Renal cortex interstitium (tissue), 11 donors: ENCODE data around the gene DDIT3. TPM values are rescaled to one million over a fixed set of nuclear protein-coding genes. Genes with fewer than 3 reads are reported as not detected.
"Not testable (repeated sequence)": the region's sequence is repeated elsewhere in the genome, so short reads cannot be mapped to it uniquely, and the experiment has no call there.

Experiments used
- DNase-seq, 11 donors: peaks; one replicate each; pipeline ENCODE4 v3.0.0-alpha.2; 2013; ENCODE audit warnings: low read depth in 9 of 11, low spot score in 4 of 11; ENCODE audit errors: extremely low read depth in 1 of 11
- polyA plus RNA-seq, 3 donors: library from polyadenylated mRNA; unstranded; fragments of 120-200 nt; gene quantifications; one replicate each; pipeline ENCODE4 v1.2.1, GENCODE V29; 2013; ENCODE audit not compliant: insufficient read length in 3 of 3

Gene DDIT3
- polyA plus RNA-seq, 3 donors, result 28.4 to 36.2 (median 31.4) TPM

DNA sequence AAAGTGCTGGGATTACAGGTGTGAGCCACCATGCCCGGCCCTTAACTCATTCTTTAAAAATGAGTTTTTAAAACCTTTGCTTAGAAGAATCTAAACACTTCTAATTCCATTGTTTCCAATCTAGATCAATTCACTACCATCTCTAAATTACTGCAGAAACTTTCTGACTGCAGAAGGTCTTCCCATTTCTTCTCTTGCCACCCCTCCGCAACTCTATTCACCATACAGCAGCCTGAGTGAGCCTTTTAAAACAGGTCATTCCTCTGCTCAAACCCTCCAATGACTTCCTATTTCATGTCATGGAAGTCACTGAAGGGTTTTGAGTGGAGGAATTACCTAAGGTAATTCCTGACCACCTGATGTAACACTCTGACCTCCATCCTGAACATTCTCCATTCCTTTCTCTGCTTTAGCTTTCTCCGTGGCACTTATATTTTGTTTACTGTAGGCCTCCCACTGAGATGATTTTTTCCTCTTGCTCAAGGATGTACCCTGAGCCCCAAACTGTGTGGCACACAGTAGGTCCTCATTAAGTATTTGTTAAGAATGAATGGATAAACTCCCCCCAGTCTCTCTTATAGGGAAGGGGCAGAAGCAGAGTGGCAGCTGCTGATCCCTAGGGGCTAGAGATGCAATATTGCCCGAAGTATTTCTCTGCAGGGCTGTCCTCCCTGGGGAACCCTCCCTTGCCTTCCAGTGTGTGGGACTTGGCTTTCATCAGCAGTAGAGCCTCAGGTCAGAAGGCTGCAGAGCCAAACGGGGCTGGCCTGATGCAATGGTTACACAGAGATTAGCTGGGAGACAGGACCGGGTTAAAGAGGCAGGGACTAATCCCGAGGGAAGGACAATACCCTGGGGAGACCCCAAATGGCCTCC, 1.2 kb downstream of the DDIT3 start:
- DNase-seq, result no peak

DNA sequence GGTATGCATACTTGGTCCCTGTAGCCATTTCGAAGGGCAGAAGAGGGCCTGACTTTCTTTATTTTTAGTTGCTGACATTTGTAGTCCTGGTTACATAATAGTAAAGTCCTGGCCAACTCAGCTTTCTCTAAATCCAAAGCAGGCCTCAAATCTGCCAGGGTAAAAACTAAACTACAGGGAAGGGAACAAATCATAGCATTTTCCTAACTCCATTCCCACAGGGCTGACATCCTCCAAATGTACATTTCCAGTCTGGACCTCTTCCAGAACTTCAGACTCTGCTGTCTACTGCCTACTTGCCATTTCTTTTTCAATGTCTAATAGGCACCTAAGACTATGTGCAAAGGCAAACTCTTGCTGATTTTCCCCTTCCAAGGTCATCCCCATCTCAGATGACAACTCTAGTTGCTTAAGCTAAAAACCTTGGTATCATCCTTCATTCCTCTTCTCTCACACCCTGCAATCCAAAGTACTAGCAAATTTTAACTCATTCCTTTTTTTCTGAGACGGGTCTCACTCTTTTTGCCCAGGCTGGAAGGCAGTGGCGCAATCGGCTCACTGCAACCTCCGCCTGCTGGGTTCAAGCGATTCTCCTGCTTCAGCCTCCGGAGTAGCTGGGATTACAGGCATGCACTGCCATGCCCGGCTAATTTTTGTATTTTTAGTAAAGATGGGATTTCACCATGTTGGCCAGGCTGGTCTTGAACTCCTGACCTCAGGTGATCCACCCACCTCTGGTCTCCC, 2.0 kb downstream of the DDIT3 start:
- DNase-seq, result no peak

DNA sequence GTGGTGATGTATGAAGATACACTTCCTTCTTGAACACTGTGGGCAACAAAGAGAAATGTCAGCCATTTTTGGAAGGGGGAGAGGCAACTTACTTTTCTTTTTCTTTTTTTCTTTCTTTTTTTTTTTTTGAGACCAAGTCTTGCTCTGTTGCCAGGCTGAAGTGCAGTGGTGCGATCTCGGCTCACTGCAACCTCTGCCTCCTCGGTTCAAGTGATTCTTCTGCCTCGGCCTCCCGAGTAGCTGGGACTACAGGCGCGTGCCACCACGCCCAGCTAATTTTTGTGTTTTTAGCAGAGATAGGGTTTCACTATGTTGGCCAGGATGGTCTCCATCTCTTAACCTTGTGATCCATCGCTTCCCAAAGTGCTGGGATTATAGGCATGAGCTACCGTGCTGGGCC, 2.6 kb downstream of the DDIT3 start:
- not testable (repeated sequence) for DNase-seq

DNA sequence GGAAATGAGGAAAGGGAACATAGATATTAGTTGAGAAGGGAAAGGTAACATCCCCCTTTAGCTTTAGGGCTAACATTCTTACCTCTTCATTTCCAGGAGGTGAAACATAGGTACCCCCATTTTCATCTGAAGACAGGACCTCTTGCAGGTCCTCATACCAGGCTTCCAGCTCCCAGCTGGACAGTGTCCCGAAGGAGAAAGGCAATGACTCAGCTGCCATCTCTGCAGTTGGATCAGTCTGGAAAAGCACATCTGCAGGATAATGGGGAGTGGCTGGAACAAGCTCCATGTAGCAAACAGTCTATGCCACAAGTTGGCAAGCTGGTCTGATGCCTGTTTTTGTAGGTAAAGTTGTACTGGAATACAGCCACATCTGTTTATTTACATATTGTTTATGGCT, 3.1 kb downstream of the DDIT3 start:
- DNase-seq, result no peak

DNA sequence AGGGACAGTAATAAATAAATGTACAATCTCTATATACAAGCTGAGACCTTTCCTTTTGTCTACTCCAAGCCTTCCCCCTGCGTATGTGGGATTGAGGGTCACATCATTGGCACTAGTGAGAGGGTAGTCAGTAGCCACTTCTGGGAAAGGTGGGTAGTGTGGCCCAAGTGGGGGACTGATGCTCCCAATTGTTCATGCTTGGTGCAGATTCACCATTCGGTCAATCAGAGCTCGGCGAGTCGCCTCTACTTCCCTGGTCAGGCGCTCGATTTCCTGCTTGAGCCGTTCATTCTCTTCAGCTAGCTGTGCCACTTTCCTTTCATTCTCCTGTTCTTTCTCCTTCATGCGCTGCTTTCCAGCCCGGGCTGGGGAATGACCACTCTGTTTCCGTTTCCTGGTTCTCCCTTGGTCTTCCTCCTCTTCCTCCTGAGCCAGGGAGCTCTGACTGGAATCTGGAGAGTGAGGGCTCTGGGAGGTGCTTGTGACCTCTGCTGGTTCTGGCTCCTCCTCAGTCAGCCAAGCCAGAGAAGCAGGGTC, 3.6 kb downstream of the DDIT3 start:
- DNase-seq, result no peak

DNA sequence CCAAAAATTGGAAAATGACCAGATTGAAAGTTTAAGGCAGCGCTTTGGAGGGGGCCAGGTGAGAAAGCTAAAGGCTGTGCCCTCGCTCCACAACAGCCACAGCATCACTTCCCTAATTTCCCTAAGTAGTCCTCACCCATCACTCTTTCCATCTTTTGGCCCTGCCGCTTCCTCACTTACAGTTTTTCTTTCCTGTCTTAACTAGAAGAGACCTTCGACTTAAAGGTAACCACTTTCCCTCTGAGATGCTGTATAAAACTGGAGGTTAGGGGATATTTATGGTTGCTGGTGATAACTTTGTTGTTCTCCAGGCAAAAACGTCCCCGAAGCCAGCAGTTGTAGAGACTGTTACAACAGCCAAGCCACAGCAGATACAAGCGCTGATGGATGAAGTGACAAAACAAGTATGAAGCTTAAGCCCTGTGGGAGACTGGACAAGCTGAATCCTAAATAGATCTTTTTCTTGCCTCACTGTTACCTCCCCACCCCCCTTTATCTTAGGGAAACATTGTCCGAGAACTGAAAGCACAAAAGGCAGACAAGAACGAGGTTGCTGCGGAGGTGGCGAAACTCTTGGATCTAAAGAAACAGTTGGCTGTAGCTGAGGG, 4.3 kb downstream of the DDIT3 start:
- DNase-seq, result no peak

DNA sequence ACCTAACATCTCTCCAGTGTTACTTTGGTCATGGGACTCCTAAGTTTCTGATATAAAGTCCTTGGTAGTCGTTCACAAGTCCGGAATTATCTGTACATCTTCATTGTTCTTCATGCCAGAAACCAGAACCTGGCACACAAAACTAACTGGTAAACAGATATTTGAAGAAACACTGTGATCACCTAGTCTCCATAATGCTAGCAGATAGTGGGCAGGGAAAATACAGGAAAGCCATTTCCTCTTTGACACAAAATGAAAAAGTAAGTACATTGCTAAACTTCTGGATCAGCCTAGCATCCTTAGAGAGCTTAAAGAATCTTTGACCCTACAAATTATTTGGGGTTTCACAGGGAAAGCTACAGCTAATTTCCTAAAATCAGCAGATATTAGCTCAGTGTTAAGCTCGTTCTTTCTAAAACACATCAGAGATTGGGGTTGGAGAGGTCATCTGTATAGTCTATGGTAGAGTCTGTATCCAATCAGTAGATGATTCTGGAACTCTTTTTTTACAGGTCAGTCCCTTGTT, 4.8 kb downstream of the DDIT3 start:
- DNase-seq, result no peak

DNA sequence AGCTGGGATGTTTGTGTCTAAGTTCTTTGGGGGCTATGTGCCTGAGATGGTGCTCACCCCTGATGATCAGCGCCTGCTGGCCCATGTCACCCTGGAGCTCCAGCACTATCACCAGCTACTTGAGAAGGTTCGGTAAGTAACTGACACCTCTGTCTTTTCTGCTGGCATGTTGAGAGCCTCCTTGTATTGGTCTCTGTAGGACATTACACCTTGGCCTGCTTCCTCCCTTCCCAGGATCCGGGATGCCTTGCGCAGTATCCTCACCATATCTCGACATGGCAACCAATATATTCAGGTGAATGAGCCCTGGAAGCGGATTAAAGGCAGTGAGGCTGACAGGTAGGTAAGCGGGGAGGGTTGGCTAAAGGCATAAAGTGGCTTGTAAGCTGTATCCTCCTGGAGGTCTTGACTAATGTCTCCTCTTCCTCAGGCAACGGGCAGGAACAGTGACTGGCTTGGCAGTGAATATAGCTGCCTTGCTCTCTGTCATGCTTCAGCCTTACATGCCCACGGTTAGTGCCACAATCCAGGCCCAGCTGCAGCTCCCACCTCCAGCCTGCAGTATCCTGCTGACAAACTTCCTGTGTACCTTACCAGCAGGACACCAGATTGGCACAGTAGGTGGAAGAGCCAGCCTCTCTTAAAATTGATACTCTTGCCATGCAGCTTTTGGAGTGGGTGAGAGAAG, 5.5 kb downstream of the DDIT3 start:
- DNase-seq, result no peak

DNA sequence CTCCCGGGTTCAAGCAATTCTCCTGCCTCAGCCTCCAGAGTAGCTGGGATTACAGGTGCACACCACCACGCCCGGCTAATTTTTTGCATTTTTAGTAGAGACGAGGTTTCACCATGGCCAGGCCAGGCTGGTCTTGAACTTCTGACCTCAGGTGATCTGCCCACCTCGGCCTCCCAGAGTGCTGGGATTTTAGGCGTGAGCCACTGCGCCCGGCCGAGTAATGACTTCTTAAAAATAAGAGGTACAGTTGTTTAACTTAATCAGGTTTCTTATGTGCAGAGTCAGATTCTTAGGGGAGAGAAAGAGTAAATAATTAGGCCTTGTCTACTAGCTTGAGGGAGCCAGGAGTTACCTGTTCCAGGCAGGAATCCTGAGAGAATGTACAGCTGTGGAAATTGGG, 6.1 kb downstream of the DDIT3 start:
- not testable (repeated sequence) for DNase-seq

DNA sequence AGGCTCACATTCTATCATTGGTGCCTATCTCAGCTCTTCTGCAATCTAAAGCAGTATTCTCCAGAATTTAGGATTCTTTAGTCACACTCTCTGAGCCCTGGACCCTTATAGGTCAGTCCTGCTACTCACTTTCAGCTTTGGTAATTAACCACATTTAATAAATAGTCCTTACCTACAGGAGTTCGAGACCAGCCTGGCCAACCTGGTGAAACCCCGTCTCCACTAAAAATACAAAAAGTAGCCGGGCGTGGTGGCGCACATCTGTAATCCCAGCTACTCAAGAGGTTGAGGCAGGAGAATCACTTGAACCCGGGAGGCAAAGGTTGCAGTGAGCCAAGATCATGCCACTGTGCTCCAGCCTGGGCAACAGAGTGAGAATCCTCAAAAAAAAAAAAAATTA, 6.6 kb downstream of the DDIT3 start:
- not testable (repeated sequence) for DNase-seq

DNA sequence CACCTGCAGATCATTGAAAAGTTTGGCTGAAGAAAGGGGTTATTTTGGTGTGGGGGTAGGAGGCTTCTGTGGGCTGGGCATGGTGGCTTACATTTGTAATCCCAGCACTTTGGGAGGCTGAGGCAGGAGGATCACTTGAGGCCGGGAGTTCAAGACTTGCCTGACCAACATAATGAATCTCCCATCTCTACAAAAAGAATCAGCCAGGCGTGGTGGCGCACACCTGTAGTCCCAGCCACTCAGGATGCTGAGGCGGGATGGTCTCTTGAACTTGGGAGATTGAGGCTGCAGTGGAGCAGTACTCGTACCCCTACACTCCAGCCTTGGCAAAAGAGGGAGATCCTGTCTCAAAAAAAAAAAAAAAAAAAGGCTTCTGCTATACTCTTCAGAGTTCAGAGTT, 7.0 kb downstream of the DDIT3 start:
- DNase-seq, result no peak

DNA sequence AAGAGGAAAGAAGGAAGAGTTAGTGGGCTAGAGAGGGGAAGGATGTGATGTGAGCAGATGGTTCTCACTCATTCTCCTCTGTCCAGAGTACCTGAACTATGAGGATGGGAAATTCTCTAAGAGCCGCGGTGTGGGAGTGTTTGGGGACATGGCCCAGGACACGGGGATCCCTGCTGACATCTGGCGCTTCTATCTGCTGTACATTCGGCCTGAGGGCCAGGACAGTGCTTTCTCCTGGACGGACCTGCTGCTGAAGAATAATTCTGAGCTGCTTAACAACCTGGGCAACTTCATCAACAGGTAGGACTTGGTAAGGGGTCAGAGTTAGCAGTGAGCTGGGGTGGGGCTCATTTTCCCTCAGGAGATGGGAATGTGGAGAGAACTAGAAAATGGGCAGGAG, 7.6 kb downstream of the DDIT3 start:
- no peak for DNase-seq

DNA sequence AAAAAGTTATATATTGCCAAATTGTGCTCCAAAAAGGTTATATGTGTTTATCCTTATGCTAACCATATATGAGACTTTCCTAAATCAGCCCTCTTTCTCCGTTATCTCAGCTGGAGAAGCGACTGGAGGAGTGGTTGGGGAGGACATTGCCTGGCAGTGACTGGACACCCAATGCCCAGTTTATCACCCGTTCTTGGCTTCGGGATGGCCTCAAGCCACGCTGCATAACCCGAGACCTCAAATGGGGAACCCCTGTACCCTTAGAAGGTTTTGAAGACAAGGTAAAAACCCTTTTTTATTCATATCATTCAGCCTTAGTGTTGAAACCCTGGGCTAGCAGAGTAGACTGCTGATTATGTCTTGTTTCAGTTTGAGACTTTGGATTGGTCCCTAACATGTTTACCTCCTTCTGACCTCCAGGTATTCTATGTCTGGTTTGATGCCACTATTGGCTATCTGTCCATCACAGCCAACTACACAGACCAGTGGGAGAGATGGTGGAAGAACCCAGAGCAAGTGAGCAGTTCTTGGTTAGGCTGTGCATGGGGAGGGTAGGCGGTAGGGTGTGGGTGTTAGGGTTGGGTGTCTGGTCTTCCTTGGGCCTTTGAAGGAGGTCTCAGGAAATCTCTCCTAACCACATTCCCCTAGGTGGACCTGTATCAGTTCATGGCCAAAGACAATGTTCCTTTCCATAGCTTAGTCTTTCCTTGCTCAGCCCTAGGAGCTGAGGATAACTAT, 8.6 kb downstream of the DDIT3 start:
- DNase-seq, result no peak

DNA sequence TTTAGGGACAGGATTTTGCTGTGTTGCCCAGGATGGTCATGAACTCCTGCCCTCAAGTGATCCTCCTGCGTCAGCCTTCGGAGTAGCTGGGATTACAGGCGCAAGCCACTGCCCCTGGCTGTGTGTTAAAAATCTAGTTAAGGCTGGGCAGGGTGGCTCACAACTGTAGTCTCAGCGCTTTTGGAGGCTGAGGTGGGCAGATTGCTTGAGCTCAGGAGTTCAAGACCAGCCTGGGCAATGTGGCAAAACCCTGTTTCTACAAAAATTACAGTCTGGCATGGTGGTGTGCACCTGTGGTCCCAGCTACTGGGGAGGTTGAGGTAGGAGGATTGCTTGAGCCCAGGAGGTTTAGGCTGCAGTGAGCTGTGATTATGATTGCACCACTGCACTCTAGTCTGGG, 9.2 kb downstream of the DDIT3 start:
- no peak for DNase-seq

DNA sequence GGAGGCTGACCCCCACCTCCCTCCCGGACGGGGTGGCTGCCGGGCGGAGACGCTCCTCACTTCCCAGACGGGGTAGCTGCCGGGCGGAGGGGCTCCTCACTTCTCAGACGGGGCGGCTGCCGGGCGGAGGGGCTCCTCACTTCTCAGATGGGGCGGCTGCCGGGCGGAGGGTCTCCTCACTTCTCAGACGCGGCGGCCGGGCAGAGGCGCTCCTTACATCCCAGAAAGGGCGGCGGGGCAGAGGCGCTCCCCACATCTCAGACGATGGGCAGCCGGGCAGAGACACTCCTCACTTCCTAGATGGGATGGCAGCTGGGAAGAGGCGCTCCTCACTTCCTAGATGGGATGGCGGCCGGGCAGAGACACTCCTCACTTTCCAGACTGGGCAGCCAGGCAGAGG, 12.5 kb downstream of the DDIT3 start:
- DNase-seq, result not testable (repeated sequence)

DNA sequence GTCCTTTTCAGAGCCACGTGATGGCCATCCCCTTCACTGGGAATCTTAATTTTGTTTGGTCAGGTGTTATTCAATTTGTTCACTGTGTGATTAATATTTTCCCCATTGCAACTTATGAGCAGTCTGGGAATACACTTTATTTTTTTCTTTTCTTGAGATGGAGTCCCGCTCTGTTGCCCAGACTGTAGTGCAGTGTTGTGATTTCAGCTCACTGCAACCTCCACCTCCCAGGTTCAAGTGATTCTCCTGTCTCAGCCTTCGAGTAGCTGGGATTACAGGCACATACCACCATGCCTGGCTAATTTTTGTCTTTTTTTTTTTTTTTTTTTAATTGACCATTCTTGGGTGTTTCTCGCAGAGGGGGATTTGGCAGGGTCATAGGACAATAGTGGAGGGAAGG, 13.8 kb downstream of the DDIT3 start:
- DNase-seq, result not testable (repeated sequence)

DNA sequence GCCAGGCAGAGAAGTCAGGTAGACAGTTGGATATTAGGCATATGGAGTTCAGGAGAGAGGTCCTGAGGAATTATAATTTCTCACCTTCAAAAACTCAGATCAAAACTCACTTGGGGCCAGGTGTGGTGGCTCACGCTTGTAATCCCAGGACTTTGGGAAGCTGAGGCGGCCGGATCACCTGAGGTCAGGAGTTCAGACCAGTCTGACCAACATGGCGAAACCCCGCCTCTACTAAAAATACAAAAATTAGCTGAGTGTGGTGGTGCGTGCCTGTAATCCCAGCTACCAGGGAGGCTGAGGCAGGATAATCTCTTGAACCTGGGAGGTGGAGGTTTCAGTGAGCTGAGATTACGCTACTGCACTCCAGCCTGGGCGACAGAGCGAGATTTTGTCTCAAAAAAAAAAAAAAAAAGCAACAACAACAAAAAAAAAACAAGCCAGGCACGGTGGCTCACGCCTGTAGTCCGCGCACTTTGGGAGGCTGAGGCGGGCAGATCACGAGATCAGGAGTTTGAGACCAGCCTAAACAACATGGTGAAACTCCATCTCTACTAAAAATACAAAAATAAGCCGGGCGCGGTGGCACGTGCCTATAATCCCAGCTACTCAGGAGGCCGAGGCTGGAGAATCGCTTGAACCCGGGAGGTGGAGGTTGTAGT, 17.9 kb downstream of the DDIT3 start:
- DNase-seq, result not testable (repeated sequence)

DNA sequence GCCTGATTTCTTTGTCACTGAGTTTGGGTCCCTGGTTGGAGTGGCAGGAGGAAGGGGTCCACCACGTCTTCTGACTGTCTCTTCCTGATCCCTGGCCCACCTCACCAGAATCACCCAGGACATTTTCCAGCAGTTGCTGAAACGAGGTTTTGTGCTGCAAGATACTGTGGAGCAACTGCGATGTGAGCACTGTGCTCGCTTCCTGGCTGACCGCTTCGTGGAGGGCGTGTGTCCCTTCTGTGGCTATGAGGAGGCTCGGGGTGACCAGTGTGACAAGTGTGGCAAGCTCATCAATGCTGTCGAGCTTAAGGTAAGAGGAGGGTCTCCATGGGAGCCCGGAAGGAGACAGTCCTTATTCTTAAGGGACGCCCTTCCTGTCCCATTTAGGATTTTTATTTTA, 20.1 kb downstream of the DDIT3 start:
- DNase-seq, result no peak
